Upper lobe of left lung (tissue), 4 donors: ENCODE results near the gene FMN2.

Source experiments
- CTCF ChIP-seq, 6 experiments: fragments of 450-650 bp in 4 of 6; fragments of 200-600 bp in 2 of 6; sonication (generic) in 2 of 6; IDR thresholded peaks; one replicate each; pipeline ENCODE4 v1.5.1; 2016 to 2019; ENCODE audit warnings: antibody characterized with exemption in 6 of 6
- EP300 ChIP-seq, 4 donors: sonication (generic); formaldehyde crosslinking; IDR thresholded peaks; one replicate each; pipeline ENCODE4 v1.5.1; 2017; ENCODE audit warnings: antibody characterized with exemption in 4 of 4, control low read depth in 2 of 4
- POLR2AphosphoS5 ChIP-seq, 2 donors: sonication (generic); formaldehyde crosslinking; IDR thresholded peaks; one replicate each; pipeline ENCODE4 v1.5.1; 2017; ENCODE audit warnings: antibody characterized with exemption in 2 of 2

GRCh38 chr1:240349695-240350094, 258.0 kb downstream of the FMN2 start:
- TF ChIP-seq EP300 (IDR thresholded peaks at IDR 0.05) = no peak
- TF ChIP-seq POLR2AphosphoS5 (IDR thresholded peaks at IDR 0.05) = no peak
- TF ChIP-seq CTCF (IDR thresholded peaks at IDR 0.05) = no peak
